GM12891 (cell line): Measurements from ENCODE around the gene GPR18.

Experiments used
- POLR2A ChIP-seq: IDR thresholded peaks from 2 replicates; pipeline ENCODE4 v1.6.1; 2011; ENCODE audit warnings: low read depth, low read length, control low read depth
- POU2F2 ChIP-seq: IDR thresholded peaks from 2 replicates; pipeline ENCODE4 v1.6.1; 2011; ENCODE audit warnings: low read depth, mild to moderate bottlenecking, control low read depth, low read length, moderate library complexity
- SPI1 ChIP-seq: IDR thresholded peaks from 2 replicates; pipeline ENCODE4 v1.6.1; 2011; ENCODE audit warnings: low read depth, low read length, control low read depth
- TAF1 ChIP-seq: IDR thresholded peaks from 2 replicates; pipeline ENCODE4 v1.6.1; 2011; ENCODE audit warnings: low read depth, low read length, control low read depth

DNA sequence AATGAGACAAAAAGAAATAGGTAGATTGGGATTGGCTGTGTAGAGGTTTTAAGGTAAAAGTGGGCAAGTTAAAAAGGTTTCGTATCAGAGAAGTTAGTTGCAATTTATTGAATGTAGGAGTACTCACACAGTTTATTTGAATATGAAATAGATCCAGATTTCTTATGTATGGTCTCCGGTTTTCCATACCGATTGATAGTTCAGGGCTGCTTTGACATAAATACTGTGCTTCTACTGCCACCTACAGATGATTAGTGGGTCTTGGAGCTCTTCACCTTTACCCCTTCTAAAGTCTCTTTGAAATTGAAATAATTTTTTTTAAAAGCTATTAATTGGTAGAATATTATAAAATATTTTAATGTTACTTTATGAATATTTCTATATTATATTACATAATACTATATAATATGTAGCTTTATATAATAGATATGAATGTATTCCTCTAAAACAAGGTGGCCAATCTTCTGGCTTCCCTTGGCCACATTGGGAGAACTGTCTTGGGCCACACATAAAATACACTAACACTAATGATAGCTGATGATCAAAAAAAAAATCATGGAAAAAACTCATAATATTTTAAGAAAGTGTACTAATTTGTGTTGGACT is 7.7 kb upstream of the GPR18 start:
- TF ChIP-seq POLR2A (no peak), TAF1 (no peak), SPI1 (no peak), POU2F2 (no peak)
